Natural killer cell (primary cell): ENCODE data around the gene DAPK1. TPM values are rescaled to one million over a fixed set of nuclear protein-coding genes. Genes with fewer than 3 reads are reported as not detected.

Experiments
- ATAC-seq, 3 donors: fragments of 150-1000 bp in 2 of 3; fragments of 200-7000 bp in 1 of 3; cut with Tn5 transposase; 1 replicate in 1 of 3; 2 replicates in 2 of 3; pipeline ENCODE4 v1.10.0; 2021; ENCODE audit warnings: mild to moderate bottlenecking in 2 of 3, moderate library complexity in 2 of 3
- DNase-seq, 2 donors: peaks; one replicate each; pipeline versions ENCODE4 v3.0.0 to v3.0.0-alpha.2; 2013 to 2021; ENCODE audit warnings: mixed read lengths in 1 of 2
- H3K27ac ChIP-seq: one replicate; pipeline ENCODE4 v1.5.1; 2013; ENCODE audit warnings: mild to moderate bottlenecking, low read length
- H3K27me3 ChIP-seq: one replicate; pipeline ENCODE4 v1.6.1; 2013; ENCODE audit warnings: low read length; ENCODE audit not compliant: control insufficient read depth, insufficient read depth
- H3K36me3 ChIP-seq: one replicate; pipeline ENCODE4 v1.6.1; 2013; ENCODE audit warnings: low read length; ENCODE audit not compliant: control insufficient read depth, insufficient read depth
- H3K4me1 ChIP-seq: one replicate; pipeline ENCODE4 v1.6.1; 2013; ENCODE audit warnings: low read length; ENCODE audit not compliant: control insufficient read depth, insufficient read depth
- H3K4me3 ChIP-seq: one replicate; pipeline ENCODE4 v1.5.1; 2013; ENCODE audit warnings: low read length
- H3K9me3 ChIP-seq: one replicate; pipeline ENCODE4 v1.6.1; 2013; ENCODE audit warnings: low read length; ENCODE audit not compliant: control insufficient read depth, insufficient read depth
- H3K27ac Mint-ChIP-seq, 2 donors: one replicate each; pipeline ENCODE4 v1.8.0; 2022; ENCODE audit warnings: mild to moderate bottlenecking in 2 of 2, mixed read lengths in 2 of 2, moderate library complexity in 1 of 2
- H3K27me3 Mint-ChIP-seq, 2 donors: one replicate each; pipeline ENCODE4 v1.8.0; 2022; ENCODE audit warnings: low read depth in 2 of 2, mixed read lengths in 2 of 2
- H3K36me3 Mint-ChIP-seq: one replicate; pipeline ENCODE4 v1.8.0; 2022; ENCODE audit warnings: mixed read lengths
- H3K4me1 Mint-ChIP-seq, 2 donors: one replicate each; pipeline ENCODE4 v1.8.0; 2022; ENCODE audit warnings: mixed read lengths in 2 of 2
- H3K4me3 Mint-ChIP-seq: one replicate; pipeline ENCODE4 v1.8.0; 2022; ENCODE audit warnings: mild to moderate bottlenecking, moderate library complexity, mixed read lengths
- H3K9me3 Mint-ChIP-seq, 2 donors: one replicate each; pipeline ENCODE4 v1.8.0; 2022; ENCODE audit warnings: mixed read lengths in 2 of 2
- CTCF ChIP-seq: fragments of 200-600 bp; IDR thresholded peaks from one replicate; pipeline ENCODE4 v1.8.0; 2022; ENCODE audit warnings: antibody characterized with exemption
- WGBS: methylation state at CpG from one replicate; pipeline ENCODE4 v1.1.7; 2013; ENCODE audit warnings: missing lambda C conversion rate; ENCODE audit not compliant: insufficient coverage; 5-methylcytosine and 5-hydroxymethylcytosine counted together
- intact Hi-C: fragments of 100-400 bp; cut with micrococcal nuclease; formaldehyde crosslinking; loops from one replicate; pipeline ENCODE4 v1.14.2; 2022
- total RNA-seq, 4 donors: library from RNA; stranded (reverse); fragments of 120-200 nt in 1 of 4; gene quantifications; one replicate each; pipeline versions ENCODE4 v1.2.3 to v1.2.4, GENCODE V29; 2013 to 2022

DAPK1 gene
- total RNA-seq, 3 donors from 2014 or later (not counting 1 experiment from before 2014, with no cell fraction given), result 12.2 to 26.5 (median 22.7) TPM

GRCh38 chr9:87718852-87719612, 221.4 kb downstream of the DAPK1 start:
- no peak for ATAC-seq
- Mint-ChIP-seq H3K36me3 (no peaks in the 10 kb centered on the region), H3K9me3 (no peaks in the 10 kb centered on the region), H3K27me3 (peaks cover 12 to 21% of the 10 kb centered on the region in 2 donors), H3K4me3 (no peak overlapping the region), H3K27ac (no peak overlapping the region), H3K4me1 (no peaks in the 10 kb centered on the region)
- DNase-seq, result no peak
- Histone ChIP-seq H3K36me3 (no peaks in the 10 kb centered on the region), H3K4me3 (no peak overlapping the region), H3K27ac (no peak overlapping the region), H3K9me3 (no peaks in the 10 kb centered on the region), H3K27me3 (no peaks in the 10 kb centered on the region), H3K4me1 (no peaks in the 10 kb centered on the region)
- no peak for TF ChIP-seq CTCF
- WGBS, result 95% methylated on average over 3 of the region's 6 CpGs
- intact Hi-C loops, result no loop called here

GRCh38 chr9:87720173-87720572, 222.5 kb downstream of the DAPK1 start:
- Histone ChIP-seq H3K36me3 (no peaks in the 10 kb centered on the region), H3K4me1 (no peaks in the 10 kb centered on the region), H3K27me3 (no peaks in the 10 kb centered on the region), H3K27ac (no peak overlapping the region), H3K9me3 (no peaks in the 10 kb centered on the region), H3K4me3 (no peak overlapping the region)
- intact Hi-C loops, result no loop called here
- DNase-seq, result no peak
- H3K36me3 Mint-ChIP-seq, result no peaks in the 10 kb centered on the region
- WGBS, result no CpG with 5 or more reads among the region's 2 CpGs
- H3K27me3 Mint-ChIP-seq, result peaks cover 12 to 28% of the 10 kb centered on the region in 2 donors
- no peak for TF ChIP-seq CTCF
- no peak overlapping the region for H3K4me3 Mint-ChIP-seq
- H3K27ac Mint-ChIP-seq, result no peak overlapping the region
- H3K4me1 Mint-ChIP-seq, result no peaks in the 10 kb centered on the region
- H3K9me3 Mint-ChIP-seq, result no peaks in the 10 kb centered on the region
- ATAC-seq, result no peak

DNA sequence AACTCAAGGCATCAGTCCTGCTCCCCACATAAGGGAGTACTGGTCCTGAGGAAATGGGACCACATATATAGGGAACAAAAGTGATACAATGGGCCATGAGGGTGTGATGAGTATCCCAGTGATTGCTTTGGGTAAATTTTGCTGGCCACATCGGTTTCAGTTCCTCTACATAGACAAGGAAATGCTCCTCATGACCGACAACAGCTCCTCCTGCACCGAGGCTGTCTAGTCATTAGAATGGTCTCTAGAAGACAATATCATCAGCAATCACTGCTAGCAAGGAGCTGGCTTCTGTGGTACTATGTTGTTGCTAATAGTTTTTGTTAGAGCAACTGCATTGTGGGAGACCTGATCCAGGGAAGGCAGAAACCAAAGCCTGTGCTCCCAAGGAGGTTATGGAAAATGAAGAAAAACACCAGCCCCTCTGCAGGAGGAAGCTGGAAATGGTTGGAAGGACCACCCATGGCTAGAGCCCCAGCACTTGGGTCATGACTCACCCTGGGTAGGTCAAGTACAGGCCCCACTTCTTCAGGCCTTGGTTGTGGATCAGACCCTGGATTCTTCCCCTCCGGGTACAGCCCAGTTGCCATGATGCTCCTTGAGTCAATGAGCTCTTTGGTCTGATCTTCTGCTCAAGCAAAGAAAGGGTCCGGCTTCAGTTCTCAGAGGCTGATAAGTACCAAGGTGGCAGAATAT, 224.9 kb downstream of the DAPK1 start:
- Mint-ChIP-seq H3K27me3 (peaks cover 21 to 42% of the 10 kb centered on the region in 2 donors), H3K4me1 (peaks cover 8 to 11% of the 10 kb centered on the region in 2 donors), H3K27ac (no peak overlapping the region), H3K4me3 (no peak overlapping the region), H3K36me3 (no peaks in the 10 kb centered on the region), H3K9me3 (no peaks in the 10 kb centered on the region)
- H3K27me3 ChIP-seq, result peaks cover 15% of the 10 kb centered on the region
- no peak for TF ChIP-seq CTCF
- no peak overlapping the region for H3K4me3 ChIP-seq
- 77% methylated on average over 5 of the region's 5 CpGs for WGBS
- ATAC-seq (no peak), DNase-seq (no peak)
- peaks cover 12% of the 10 kb centered on the region for H3K4me1 ChIP-seq
- no peaks in the 10 kb centered on the region for H3K9me3 ChIP-seq
- no peaks in the 10 kb centered on the region for H3K36me3 ChIP-seq
- intact Hi-C loops, result no loop called here
- no peak overlapping the region for H3K27ac ChIP-seq
